GM12892 (cell line): ENCODE results near the gene TXNDC17. TPM values are rescaled to one million over a fixed set of nuclear protein-coding genes. Genes with fewer than 3 reads are reported as not detected.
"Not testable (repeated sequence)": the region's sequence is repeated elsewhere in the genome, so short reads cannot be mapped to it uniquely, and the experiment has no call there.

Source experiments
- DNase-seq: peaks from one replicate; pipeline ENCODE4 v3.0.0; 2011; ENCODE audit not compliant: insufficient read length
- FAIRE-seq: peaks from 2 replicates; lab custom pipeline; 2011; peaks lifted over from hg19 to GRCh38; lab: Jason Lieb, UNC
- POLR2A ChIP-seq: IDR thresholded peaks from 2 replicates; pipeline ENCODE4 v1.6.1; 2011; ENCODE audit warnings: low read depth, low read length, control low read depth
- POLR2AphosphoS5 ChIP-seq: IDR thresholded peaks from 2 replicates; pipeline ENCODE4 v1.6.1; 2011; ENCODE audit warnings: low read depth, low read length, control low read depth
- TAF1 ChIP-seq: IDR thresholded peaks from 2 replicates; pipeline ENCODE4 v1.6.1; 2011; ENCODE audit warnings: low read depth, mild to moderate bottlenecking, control low read depth, low read length, borderline replicate concordance
- polyA plus RNA-seq: library from polyadenylated mRNA; unstranded; fragments of >200 nt; gene quantifications from one replicate; pipeline ENCODE4 v1.2.1, GENCODE V29; 2012; ENCODE audit warnings: missing spikeins, inconsistent platforms; ENCODE audit not compliant: missing spikeins

Gene TXNDC17
- 208 TPM for polyA plus RNA-seq

GRCh38 chr17:6640536-6641246 is at the start of gene TXNDC17, which contains the start of gene KIAA0753:
Gene TXNDC17, plus strand, starts transcription at chr17:6641060. Its CDS starts 23 bp downstream, at chr17:6641083.
Gene KIAA0753, minus strand, starts transcription at chr17:6640711. Its CDS starts 5,608 bp downstream, at chr17:6635103.
- FAIRE-seq (peak; percentile 100), DNase-seq (peak; percentile 82)
- TF ChIP-seq POLR2A = peak; percentile 97
- TF ChIP-seq TAF1 = peak; percentile 98
- peak; percentile 98 for TF ChIP-seq POLR2AphosphoS5

- TF ChIP-seq POLR2AphosphoS5 (no peak), TAF1 (no peak), POLR2A (no peak)
- DNase-seq = no peak
- FAIRE-seq = no peak
Measured at GRCh38 chr17:6591599-6592158, 49.2 kb upstream of the TXNDC17 start.

GRCh38 chr17:6592173-6592572 is 48.7 kb upstream of the TXNDC17 start:
- FAIRE-seq (no peak), DNase-seq (no peak)
- no peak for TF ChIP-seq POLR2A
- TF ChIP-seq TAF1 = no peak
- no peak for TF ChIP-seq POLR2AphosphoS5

- not testable (repeated sequence) for DNase-seq, FAIRE-seq
Measured at GRCh38 chr17:6593371-6593770, 47.5 kb upstream of the TXNDC17 start.

- DNase-seq = no peak
- TF ChIP-seq POLR2A = no peak
- TF ChIP-seq TAF1 = no peak
- no peak for TF ChIP-seq POLR2AphosphoS5
- FAIRE-seq = no peak
Measured at GRCh38 chr17:6596081-6596480, 44.8 kb upstream of the TXNDC17 start.

- TF ChIP-seq POLR2A (no peak), POLR2AphosphoS5 (no peak), TAF1 (no peak)
- FAIRE-seq = no peak
Measured at GRCh38 chr17:6596511-6596910, 44.3 kb upstream of the TXNDC17 start.

GRCh38 chr17:6596941-6597340 is 43.9 kb upstream of the TXNDC17 start:
- TF ChIP-seq POLR2A = no peak
- no peak for TF ChIP-seq TAF1
- TF ChIP-seq POLR2AphosphoS5 = no peak
- DNase-seq (no peak), FAIRE-seq (no peak)

More at GRCh38 chr17:6596511-6596910, 44.3 kb upstream of the TXNDC17 start:
- DNase-seq = no peak

GRCh38 chr17:6597727-6598126 is 43.1 kb upstream of the TXNDC17 start:
- DNase-seq (no peak), FAIRE-seq (no peak)

GRCh38 chr17:6599364-6599763 is 41.5 kb upstream of the TXNDC17 start:
- DNase-seq (no peak), FAIRE-seq (no peak)
- no peak for TF ChIP-seq POLR2AphosphoS5
- no peak for TF ChIP-seq TAF1
- TF ChIP-seq POLR2A = no peak

More at GRCh38 chr17:6597727-6598126, 43.1 kb upstream of the TXNDC17 start:
- TF ChIP-seq TAF1 = no peak
- no peak for TF ChIP-seq POLR2A
- no peak for TF ChIP-seq POLR2AphosphoS5

GRCh38 chr17:6602141-6602540 is 38.7 kb upstream of the TXNDC17 start:
- FAIRE-seq = no peak
- no peak for DNase-seq
- TF ChIP-seq POLR2A (no peak), POLR2AphosphoS5 (no peak), TAF1 (no peak)

- no peak for DNase-seq
- TF ChIP-seq POLR2AphosphoS5 = no peak
- TF ChIP-seq TAF1 = no peak
- no peak for TF ChIP-seq POLR2A
Measured at GRCh38 chr17:6603744-6604325, 37.0 kb upstream of the TXNDC17 start.

More at GRCh38 chr17:6603744-6604325, 37.0 kb upstream of the TXNDC17 start:
- FAIRE-seq = no peak
